Activated CD8-positive, alpha-beta T cell treated with anti-CD3 and anti-CD28 coated beads, Interleukin-2, amount 10 ng/mL, durations not matched to agents 7 days and 5 days (primary cell): Measurements from ENCODE around the gene ANKRD23. TPM values are rescaled to one million over a fixed set of nuclear protein-coding genes. Genes with fewer than 3 reads are reported as not detected.

Experiments
- ATAC-seq: fragments of 150-1000 bp; cut with Tn5 transposase; one replicate; pipeline ENCODE4 v1.10.0; 2021; ENCODE audit warnings: moderate library complexity
- CTCF ChIA-PET: fragments of 350-600 bp; sonication (Branson Sonifier 250); formaldehyde crosslinking; loops from one replicate; lab custom pipeline; 2021; ENCODE audit warnings: antibody characterized with exemption; lab: Charles Lee
- POLR2A ChIA-PET: fragments of 350-600 bp; sonication (Branson Sonifier 250); formaldehyde crosslinking; loops from one replicate; lab custom pipeline; 2021; ENCODE audit warnings: antibody characterized with exemption; lab: Charles Lee
- DNase-seq: peaks from one replicate; pipeline ENCODE4 v3.0.0-alpha.2; 2020
- H3K27ac Mint-ChIP-seq: one replicate; pipeline ENCODE4 v1.8.0; 2021; ENCODE audit warnings: mild to moderate bottlenecking, mixed read lengths
- H3K27me3 Mint-ChIP-seq: one replicate; pipeline ENCODE4 v1.8.0; 2021; ENCODE audit warnings: low read depth, mixed read lengths
- H3K36me3 Mint-ChIP-seq: one replicate; pipeline ENCODE4 v1.8.0; 2021; ENCODE audit warnings: low read depth, mixed read lengths
- H3K4me1 Mint-ChIP-seq: one replicate; pipeline ENCODE4 v1.8.0; 2021; ENCODE audit warnings: low read depth, mixed read lengths
- H3K4me3 Mint-ChIP-seq: one replicate; pipeline ENCODE4 v1.8.0; 2021; ENCODE audit warnings: mild to moderate bottlenecking, mixed read lengths
- H3K9me3 Mint-ChIP-seq: one replicate; pipeline ENCODE4 v1.8.0; 2022; ENCODE audit warnings: mixed read lengths; ENCODE audit not compliant: insufficient read depth
- total RNA-seq, 2 experiments: library from RNA; stranded (reverse); gene quantifications; one replicate each; pipeline ENCODE4 v1.2.3, GENCODE V29; 2021

Gene ANKRD23
- total RNA-seq, 2 experiments from 2014 or later = 12.6 to 17.2 TPM

- Mint-ChIP-seq H3K36me3 (no peaks in the 10 kb centered on the region), H3K27ac (no peak overlapping the region), H3K4me1 (peaks cover 20% of the 10 kb centered on the region), H3K4me3 (no peak overlapping the region), H3K9me3 (no peaks in the 10 kb centered on the region), H3K27me3 (no peaks in the 10 kb centered on the region)
- no peak for DNase-seq
- CTCF ChIA-PET = interaction anchor here (1.4 to 2.8 kb wide), 2 partner anchors 19 to 85 kb away, joined by 3 to 9 read pairs; partner anchors contain the start of gene ANKRD39
- POLR2A ChIA-PET = interaction anchor here (0.6 kb wide), 1 partner anchor 59 kb away, joined by 3 read pairs; no protein-coding TSS in a partner anchor
- ATAC-seq = no peak
Measured at GRCh38 chr2:96876269-96877041, 32.6 kb upstream of the ANKRD23 start.

DNA sequence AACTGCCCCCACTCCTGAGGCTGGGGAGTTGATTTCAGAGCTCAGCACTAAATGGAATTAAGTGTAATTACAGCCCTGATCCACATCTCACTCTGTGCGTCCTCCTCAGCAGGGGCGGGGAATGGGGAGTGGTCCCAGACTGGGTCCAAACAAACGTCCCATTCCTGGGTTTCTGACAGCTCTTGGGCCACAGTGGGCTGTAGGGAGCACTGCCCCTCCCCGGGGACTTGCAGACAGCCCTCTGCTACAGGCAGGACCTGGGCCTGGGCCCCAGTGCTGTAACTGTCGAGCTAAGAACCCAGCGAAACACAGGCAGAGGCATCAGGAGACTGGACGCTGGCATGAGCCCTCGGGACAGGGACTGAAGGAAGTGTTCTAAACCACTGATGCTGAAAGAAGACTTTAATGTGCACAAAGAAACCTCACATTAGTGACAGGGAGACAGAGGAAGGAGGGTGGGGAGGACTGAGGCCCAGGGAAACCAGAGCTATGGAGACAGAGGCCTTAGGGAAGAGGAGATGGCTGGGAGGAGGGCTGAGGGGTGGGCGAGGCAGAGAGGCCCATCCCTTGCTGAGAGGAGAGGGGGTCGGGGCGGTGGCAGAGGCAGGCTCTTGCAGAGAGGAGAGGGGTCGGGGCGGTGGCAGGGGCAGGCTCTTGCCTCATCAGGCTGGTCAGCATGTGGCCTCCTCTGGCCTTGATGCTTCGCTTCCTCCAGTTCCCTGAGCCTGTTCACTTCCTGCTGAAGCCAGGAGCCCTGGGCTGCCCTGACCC is 31.9 kb upstream of the ANKRD23 start:
- CTCF ChIA-PET = interaction anchor here (0.8 to 2.6 kb wide), 3 partner anchors 18 to 86 kb away, joined by 3 to 13 read pairs (median 3); partner anchors contain the start of gene ANKRD39
- peaks cover 27% of the 10 kb centered on the region for H3K4me1 Mint-ChIP-seq
- POLR2A ChIA-PET = interaction anchor here (0.6 kb wide), 2 partner anchors 60 to 633 kb away, joined by 3 read pairs; no protein-coding TSS in a partner anchor
- no peak overlapping the region for H3K27ac Mint-ChIP-seq
- no peak for DNase-seq
- H3K9me3 Mint-ChIP-seq = no peaks in the 10 kb centered on the region
- no peak overlapping the region for H3K4me3 Mint-ChIP-seq
- peaks cover 2% of the 10 kb centered on the region for H3K27me3 Mint-ChIP-seq
- H3K36me3 Mint-ChIP-seq = no peaks in the 10 kb centered on the region
- no peak for ATAC-seq

GRCh38 chr2:96874198-96874831 is 30.5 kb upstream of the ANKRD23 start:
- ATAC-seq (no peak), DNase-seq (no peak)
- ChIA-PET POLR2A (interaction anchor here (0.7 to 1.0 kb wide), 2 partner anchors 17 to 51 kb away, joined by 3 read pairs; partner anchors contain the start of gene ANKRD39), CTCF (interaction anchor here (2.6 kb wide), 1 partner anchor 16 kb away, joined by 13 read pairs; the partner anchor contains the start of gene ANKRD39)
- Mint-ChIP-seq H3K27ac (no peak overlapping the region), H3K27me3 (peaks cover 4% of the 10 kb centered on the region), H3K4me3 (no peak overlapping the region), H3K4me1 (peaks cover 32% of the 10 kb centered on the region), H3K9me3 (no peaks in the 10 kb centered on the region), H3K36me3 (no peaks in the 10 kb centered on the region)

GRCh38 chr2:96873651-96874096 is 29.9 kb upstream of the ANKRD23 start:
- no peaks in the 10 kb centered on the region for H3K9me3 Mint-ChIP-seq
- peaks cover 4% of the 10 kb centered on the region for H3K27me3 Mint-ChIP-seq
- no peak for DNase-seq
- H3K4me3 Mint-ChIP-seq = no peak overlapping the region
- ChIA-PET POLR2A (interaction anchor here (1.0 kb wide), 1 partner anchor 16 kb away, joined by 3 read pairs; the partner anchor contains the start of gene ANKRD39), CTCF (interaction anchor here (2.6 kb wide), 1 partner anchor 16 kb away, joined by 13 read pairs; the partner anchor contains the start of gene ANKRD39)
- H3K27ac Mint-ChIP-seq = no peak overlapping the region
- peaks cover 32% of the 10 kb centered on the region for H3K4me1 Mint-ChIP-seq
- no peak for ATAC-seq
- no peaks in the 10 kb centered on the region for H3K36me3 Mint-ChIP-seq

GRCh38 chr2:96872591-96873349 is 28.9 kb upstream of the ANKRD23 start:
- H3K9me3 Mint-ChIP-seq = no peaks in the 10 kb centered on the region
- DNase-seq (no peak), ATAC-seq (no peak)
- peaks cover 4% of the 10 kb centered on the region for H3K27me3 Mint-ChIP-seq
- CTCF ChIA-PET = interaction anchor here (2.6 kb wide), 1 partner anchor 15 kb away, joined by 13 read pairs; the partner anchor contains the start of gene ANKRD39
- peaks cover 36% of the 10 kb centered on the region for H3K4me1 Mint-ChIP-seq
- no peak overlapping the region for H3K4me3 Mint-ChIP-seq
- POLR2A ChIA-PET = no interaction called here
- H3K36me3 Mint-ChIP-seq = no peaks in the 10 kb centered on the region
- H3K27ac Mint-ChIP-seq = no peak overlapping the region

- ATAC-seq = peak; percentile 56
- H3K27ac Mint-ChIP-seq = peak overlapping the region; percentile 83
- ChIA-PET CTCF (interaction anchor here (0.9 to 2.0 kb wide), 9 partner anchors 13 to 242 kb away, joined by 3 to 14 read pairs (median 4); partner anchors contain the start of genes ANKRD36 and ANKRD39), POLR2A (interaction anchor here (1.0 to 1.5 kb wide), 2 partner anchors 13 to 42 kb away, joined by 3 to 9 read pairs; partner anchors contain the start of gene ANKRD39)
- H3K36me3 Mint-ChIP-seq = peaks cover 9% of the 10 kb centered on the region
- H3K4me1 Mint-ChIP-seq = peaks cover 46% of the 10 kb centered on the region
- H3K27me3 Mint-ChIP-seq = peaks cover 4% of the 10 kb centered on the region
- DNase-seq = peak; percentile 79
- H3K9me3 Mint-ChIP-seq = no peaks in the 10 kb centered on the region
- H3K4me3 Mint-ChIP-seq = peak overlapping the region; percentile 78
Measured at GRCh38 chr2:96870626-96871255, 26.9 kb upstream of the ANKRD23 start.

DNA sequence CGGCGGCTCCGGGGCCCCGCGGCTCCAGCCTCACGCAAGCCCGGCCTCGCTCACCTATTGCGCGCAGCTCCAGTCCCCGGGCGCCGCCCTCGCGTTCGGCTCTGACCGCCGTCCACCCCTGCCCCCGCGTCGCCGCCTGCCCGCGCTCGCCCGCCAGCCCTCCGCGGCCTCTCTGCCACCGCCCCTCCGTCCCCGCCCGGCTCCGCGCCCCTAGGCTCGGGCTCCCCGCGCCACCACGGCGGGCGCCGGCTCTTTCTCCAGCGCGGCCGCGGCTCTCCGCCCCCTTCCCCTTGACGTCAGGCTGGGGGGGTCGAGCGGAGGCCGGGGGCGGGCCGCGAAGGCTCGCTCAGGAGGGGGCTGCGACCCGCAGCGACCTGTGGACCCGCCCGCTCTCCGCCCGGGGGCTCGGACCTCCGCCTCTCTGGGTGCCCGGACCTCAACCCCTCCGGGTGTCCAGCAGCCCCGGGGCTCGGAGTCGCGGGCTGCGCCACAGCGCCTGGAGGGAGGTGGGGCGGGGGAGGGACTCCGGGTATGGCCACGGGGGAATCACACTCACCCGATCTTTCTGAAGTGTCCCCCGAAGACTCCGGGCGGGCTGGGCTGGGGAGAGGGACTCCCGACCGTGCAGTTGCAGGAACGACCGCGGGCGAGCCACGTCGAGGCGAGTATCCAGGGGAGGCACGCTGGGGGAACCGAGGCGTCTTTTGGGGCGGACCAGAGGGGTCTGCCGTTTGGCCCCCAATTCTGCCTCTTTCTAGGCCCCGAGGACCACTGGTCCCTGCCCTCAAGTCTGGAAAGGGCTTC is 26.2 kb upstream of the ANKRD23 start, which contains the start of gene SEMA4C:
Gene SEMA4C, minus strand, starts transcription at position 259 of the 804 bp plus-strand sequence. CDS start 2,194 bp downstream, outside the sequence.
- ChIA-PET POLR2A (interaction anchor here (1.0 to 1.5 kb wide), 2 partner anchors 12 to 43 kb away, joined by 3 to 9 read pairs; partner anchors contain the start of gene ANKRD39), CTCF (interaction anchor here (1.0 to 2.0 kb wide), 10 partner anchors 13 to 242 kb away, joined by 3 to 14 read pairs (median 6); partner anchors contain the start of genes ANKRD36 and ANKRD39)
- Mint-ChIP-seq H3K27ac (peak within 1 kb of the TSS; percentile 83), H3K27me3 (peaks cover 4% of the 10 kb centered on the region), H3K4me3 (peak within 1 kb of the TSS; percentile 78), H3K9me3 (no peaks in the 10 kb centered on the region), H3K36me3 (peaks cover 14% of the 10 kb centered on the region), H3K4me1 (peaks cover 44% of the 10 kb centered on the region)
- peak; percentile 42 for ATAC-seq
- DNase-seq = peak; percentile 54

DNA sequence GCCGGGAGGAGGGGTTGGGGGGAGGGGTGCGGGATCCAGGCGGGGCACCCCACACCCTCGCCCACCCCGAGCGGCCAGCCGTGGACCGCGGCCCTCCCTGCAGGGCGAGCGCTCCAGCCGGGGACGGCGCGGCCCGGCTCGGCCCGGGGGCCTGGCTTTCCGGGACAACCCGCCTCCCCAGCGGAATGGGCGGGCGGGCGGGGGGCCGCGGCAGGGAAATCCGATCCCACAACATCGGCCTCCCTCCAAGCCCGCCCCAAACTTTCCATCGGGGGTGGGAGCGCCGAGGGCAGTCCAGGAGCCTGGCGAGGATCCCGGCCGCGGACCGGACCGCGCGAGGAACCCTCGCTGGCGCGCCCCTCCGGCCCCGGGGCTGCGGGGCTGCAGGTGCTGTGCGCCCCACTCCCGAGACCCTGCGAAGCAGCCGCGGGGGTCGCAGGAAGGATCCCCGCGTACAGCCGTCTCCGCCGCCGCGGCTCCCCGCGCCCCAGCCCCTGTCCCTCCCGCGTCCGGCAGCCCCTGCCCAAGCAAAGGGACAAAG is 25.5 kb upstream of the ANKRD23 start:
- CTCF ChIA-PET = interaction anchor here (1.0 to 4.0 kb wide), 10 partner anchors 12 to 243 kb away, joined by 3 to 39 read pairs (median 6); partner anchors contain the start of gene ANKRD39
- POLR2A ChIA-PET = interaction anchor here (1.3 to 1.6 kb wide), 2 partner anchors 11 to 93 kb away, joined by 4 to 18 read pairs; partner anchors contain the start of gene ANKRD39
- ATAC-seq = peak; percentile 14
- Mint-ChIP-seq H3K4me3 (peak overlapping the region; percentile 43), H3K36me3 (peaks cover 14% of the 10 kb centered on the region), H3K9me3 (no peaks in the 10 kb centered on the region), H3K4me1 (peaks cover 44% of the 10 kb centered on the region), H3K27ac (no peak overlapping the region), H3K27me3 (peaks cover 4% of the 10 kb centered on the region)
- no peak for DNase-seq
